Embryonic facial prominence (tissue), 1 donor: Measurements from ENCODE around the gene KLHL40.

Source experiments
- DNase-seq: peaks from one replicate; pipeline ENCODE4 v3.0.0-alpha.2; 2016; ENCODE audit errors: extremely low spot score

The KLHL40 gene

GRCh38 chr3:42656680-42657610, 28.4 kb upstream of the KLHL40 start:
- no peak for DNase-seq

GRCh38 chr3:42657675-42658074, 27.7 kb upstream of the KLHL40 start:
- no peak for DNase-seq

GRCh38 chr3:42658091-42658770, 27.1 kb upstream of the KLHL40 start:
- DNase-seq, result no peak

GRCh38 chr3:42658771-42659390, 26.5 kb upstream of the KLHL40 start:
- no peak for DNase-seq

GRCh38 chr3:42659451-42660130, 25.7 kb upstream of the KLHL40 start:
- no peak for DNase-seq

GRCh38 chr3:42660131-42660715, 25.1 kb upstream of the KLHL40 start:
- DNase-seq, result no peak

- no peak for DNase-seq
These were observed 24.4 kb upstream of the KLHL40 start for GRCh38 chr3:42660898-42661297.

GRCh38 chr3:42661593-42662022, 23.7 kb upstream of the KLHL40 start:
- DNase-seq, result no peak

- no peak for DNase-seq
These were observed 23.1 kb upstream of the KLHL40 start for GRCh38 chr3:42662037-42662812.

GRCh38 chr3:42662813-42663535, 22.4 kb upstream of the KLHL40 start:
- no peak for DNase-seq

- no peak for DNase-seq
These were observed 21.5 kb upstream of the KLHL40 start for GRCh38 chr3:42663581-42664437.

GRCh38 chr3:42664438-42664803, 20.9 kb upstream of the KLHL40 start:
- DNase-seq, result no peak

GRCh38 chr3:42665050-42665878, 20.1 kb upstream of the KLHL40 start:
- DNase-seq, result no peak

- DNase-seq, result no peak
These were observed 19.3 kb upstream of the KLHL40 start for GRCh38 chr3:42666022-42666421.

GRCh38 chr3:42666577-42666998, 18.7 kb upstream of the KLHL40 start:
- DNase-seq, result no peak

GRCh38 chr3:42667096-42667522, 18.2 kb upstream of the KLHL40 start:
- no peak for DNase-seq

GRCh38 chr3:42667523-42668412, 17.6 kb upstream of the KLHL40 start:
- no peak for DNase-seq
